ENCODE results near the gene CLIC3.

Gene CLIC3

DNA sequence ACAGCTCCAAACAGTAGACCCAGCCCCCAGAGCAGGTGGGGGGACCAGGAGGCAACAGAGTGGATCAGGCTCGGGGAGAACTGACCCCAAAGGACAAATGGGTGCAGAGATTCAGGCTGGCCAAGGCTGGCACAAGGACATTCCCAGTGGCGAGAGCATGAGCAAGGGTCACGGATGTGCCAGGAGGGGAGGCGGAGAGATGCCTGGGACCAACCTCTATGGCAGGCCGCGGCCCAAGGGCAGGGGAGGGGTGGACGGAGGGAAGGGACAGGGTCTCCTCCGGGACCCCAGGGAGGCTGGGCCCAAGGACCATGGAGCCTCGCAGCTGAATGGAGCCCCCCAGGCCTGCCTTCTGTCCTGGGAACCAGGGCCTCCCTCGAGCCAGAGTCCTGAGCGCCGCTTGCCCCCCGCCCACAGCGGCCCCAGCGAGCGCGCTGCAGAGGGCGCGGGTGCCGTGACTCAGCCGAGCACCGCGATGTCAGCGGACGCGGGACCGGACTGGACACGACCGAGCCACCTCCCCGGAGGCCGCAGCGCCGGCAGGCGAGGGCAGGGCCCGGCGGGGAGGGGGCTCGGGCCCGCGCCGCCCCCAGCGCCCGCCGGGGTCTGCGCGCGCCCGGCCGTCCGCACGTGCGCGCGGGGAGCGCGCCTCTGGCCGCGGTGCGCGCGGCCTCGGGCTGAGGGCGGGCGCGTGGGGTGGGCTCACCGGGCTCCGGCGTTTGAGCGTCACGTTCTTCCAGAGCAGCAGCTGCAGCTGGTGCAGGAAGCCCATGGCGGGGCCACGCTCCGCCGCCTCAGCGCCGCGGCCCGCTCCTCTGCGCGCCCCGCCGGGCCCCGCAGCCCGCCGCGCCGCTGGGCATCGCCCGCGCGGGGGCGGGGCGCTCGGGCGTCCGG lies 31.2 kb upstream of the CLIC3 start, which contains the start of gene ABCA2:
ABCA2 (minus strand) TSS at position 869 of the 894 bp plus-strand sequence; CDS start at position 772, 97 bp downstream.
- no peak for TF ChIP-seq ARNTL (CRISPR knock-in tag; IDR thresholded peaks at IDR 0.05; ENCODE audit: borderline replicate concordance, low read depth)
- TF ChIP-seq RARB (CRISPR knock-in tag; IDR thresholded peaks at IDR 0.05): no peak
- TF ChIP-seq, protein P1, sequence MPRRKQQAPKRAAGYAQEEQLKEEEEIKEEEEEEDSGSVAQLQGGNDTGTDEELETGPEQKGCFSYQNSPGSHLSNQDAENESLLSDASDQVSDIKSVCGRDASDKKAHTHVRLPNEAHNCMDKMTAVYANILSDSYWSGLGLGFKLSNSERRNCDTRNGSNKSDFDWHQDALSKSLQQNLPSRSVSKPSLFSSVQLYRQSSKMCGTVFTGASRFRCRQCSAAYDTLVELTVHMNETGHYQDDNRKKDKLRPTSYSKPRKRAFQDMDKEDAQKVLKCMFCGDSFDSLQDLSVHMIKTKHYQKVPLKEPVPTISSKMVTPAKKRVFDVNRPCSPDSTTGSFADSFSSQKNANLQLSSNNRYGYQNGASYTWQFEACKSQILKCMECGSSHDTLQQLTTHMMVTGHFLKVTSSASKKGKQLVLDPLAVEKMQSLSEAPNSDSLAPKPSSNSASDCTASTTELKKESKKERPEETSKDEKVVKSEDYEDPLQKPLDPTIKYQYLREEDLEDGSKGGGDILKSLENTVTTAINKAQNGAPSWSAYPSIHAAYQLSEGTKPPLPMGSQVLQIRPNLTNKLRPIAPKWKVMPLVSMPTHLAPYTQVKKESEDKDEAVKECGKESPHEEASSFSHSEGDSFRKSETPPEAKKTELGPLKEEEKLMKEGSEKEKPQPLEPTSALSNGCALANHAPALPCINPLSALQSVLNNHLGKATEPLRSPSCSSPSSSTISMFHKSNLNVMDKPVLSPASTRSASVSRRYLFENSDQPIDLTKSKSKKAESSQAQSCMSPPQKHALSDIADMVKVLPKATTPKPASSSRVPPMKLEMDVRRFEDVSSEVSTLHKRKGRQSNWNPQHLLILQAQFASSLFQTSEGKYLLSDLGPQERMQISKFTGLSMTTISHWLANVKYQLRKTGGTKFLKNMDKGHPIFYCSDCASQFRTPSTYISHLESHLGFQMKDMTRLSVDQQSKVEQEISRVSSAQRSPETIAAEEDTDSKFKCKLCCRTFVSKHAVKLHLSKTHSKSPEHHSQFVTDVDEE (CRISPR knock-in tag; IDR thresholded peaks at IDR 0.05): no peak
- TF ChIP-seq ZNF8 (CRISPR knock-in tag; IDR thresholded peaks at IDR 0.05): no peak
- TF ChIP-seq, protein P2, sequence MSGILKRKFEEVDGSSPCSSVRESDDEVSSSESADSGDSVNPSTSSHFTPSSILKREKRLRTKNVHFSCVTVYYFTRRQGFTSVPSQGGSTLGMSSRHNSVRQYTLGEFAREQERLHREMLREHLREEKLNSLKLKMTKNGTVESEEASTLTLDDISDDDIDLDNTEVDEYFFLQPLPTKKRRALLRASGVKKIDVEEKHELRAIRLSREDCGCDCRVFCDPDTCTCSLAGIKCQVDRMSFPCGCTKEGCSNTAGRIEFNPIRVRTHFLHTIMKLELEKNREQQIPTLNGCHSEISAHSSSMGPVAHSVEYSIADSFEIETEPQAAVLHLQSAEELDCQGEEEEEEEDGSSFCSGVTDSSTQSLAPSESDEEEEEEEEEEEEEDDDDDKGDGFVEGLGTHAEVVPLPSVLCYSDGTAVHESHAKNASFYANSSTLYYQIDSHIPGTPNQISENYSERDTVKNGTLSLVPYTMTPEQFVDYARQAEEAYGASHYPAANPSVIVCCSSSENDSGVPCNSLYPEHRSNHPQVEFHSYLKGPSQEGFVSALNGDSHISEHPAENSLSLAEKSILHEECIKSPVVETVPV (CRISPR knock-in tag; IDR thresholded peaks at IDR 0.05): no peak
- no peak for TF ChIP-seq PPARA (CRISPR knock-in tag; IDR thresholded peaks at IDR 0.05; ENCODE audit: borderline replicate concordance)
- TF ChIP-seq, protein P3, sequence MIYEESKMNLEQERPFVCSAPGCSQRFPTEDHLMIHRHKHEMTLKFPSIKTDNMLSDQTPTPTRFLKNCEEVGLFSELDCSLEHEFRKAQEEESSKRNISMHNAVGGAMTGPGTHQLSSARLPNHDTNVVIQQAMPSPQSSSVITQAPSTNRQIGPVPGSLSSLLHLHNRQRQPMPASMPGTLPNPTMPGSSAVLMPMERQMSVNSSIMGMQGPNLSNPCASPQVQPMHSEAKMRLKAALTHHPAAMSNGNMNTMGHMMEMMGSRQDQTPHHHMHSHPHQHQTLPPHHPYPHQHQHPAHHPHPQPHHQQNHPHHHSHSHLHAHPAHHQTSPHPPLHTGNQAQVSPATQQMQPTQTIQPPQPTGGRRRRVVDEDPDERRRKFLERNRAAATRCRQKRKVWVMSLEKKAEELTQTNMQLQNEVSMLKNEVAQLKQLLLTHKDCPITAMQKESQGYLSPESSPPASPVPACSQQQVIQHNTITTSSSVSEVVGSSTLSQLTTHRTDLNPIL (CRISPR knock-in tag; IDR thresholded peaks at IDR 0.05; ENCODE audit: low read depth): no peak
- no peak for TF ChIP-seq ZNF565 (CRISPR knock-in tag; conservative IDR thresholded peaks at IDR 0.05; ENCODE audit: low read depth)
- TF ChIP-seq, protein P4, sequence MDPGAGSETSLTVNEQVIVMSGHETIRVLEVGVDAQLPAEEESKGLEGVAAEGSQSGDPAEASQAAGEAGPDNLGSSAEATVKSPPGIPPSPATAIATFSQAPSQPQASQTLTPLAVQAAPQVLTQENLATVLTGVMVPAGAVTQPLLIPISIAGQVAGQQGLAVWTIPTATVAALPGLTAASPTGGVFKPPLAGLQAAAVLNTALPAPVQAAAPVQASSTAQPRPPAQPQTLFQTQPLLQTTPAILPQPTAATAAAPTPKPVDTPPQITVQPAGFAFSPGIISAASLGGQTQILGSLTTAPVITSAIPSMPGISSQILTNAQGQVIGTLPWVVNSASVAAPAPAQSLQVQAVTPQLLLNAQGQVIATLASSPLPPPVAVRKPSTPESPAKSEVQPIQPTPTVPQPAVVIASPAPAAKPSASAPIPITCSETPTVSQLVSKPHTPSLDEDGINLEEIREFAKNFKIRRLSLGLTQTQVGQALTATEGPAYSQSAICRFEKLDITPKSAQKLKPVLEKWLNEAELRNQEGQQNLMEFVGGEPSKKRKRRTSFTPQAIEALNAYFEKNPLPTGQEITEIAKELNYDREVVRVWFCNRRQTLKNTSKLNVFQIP (CRISPR knock-in tag; IDR thresholded peaks at IDR 0.05; ENCODE audit: borderline replicate concordance, low read depth): no peak
- no peak for TF ChIP-seq ZFP3 (CRISPR knock-in tag; IDR thresholded peaks at IDR 0.05)
- TF ChIP-seq ESRRG (CRISPR knock-in tag; IDR thresholded peaks at IDR 0.05): no peak
- TF ChIP-seq SNAI2 (CRISPR knock-in tag; IDR thresholded peaks at IDR 0.05): no peak
- TF ChIP-seq ZC3H10 (CRISPR knock-in tag; IDR thresholded peaks at IDR 0.05): no peak
- TF ChIP-seq OSR1 (CRISPR knock-in tag; IDR thresholded peaks at IDR 0.05): no peak
- no peak for TF ChIP-seq ZFP30 (CRISPR knock-in tag; IDR thresholded peaks at IDR 0.05)
- TF ChIP-seq CSDC2 (CRISPR knock-in tag; IDR thresholded peaks at IDR 0.05): no peak
- TF ChIP-seq ZNF70 (CRISPR knock-in tag; IDR thresholded peaks at IDR 0.05): no peak
- TF ChIP-seq GLIS3 (CRISPR knock-in tag; IDR thresholded peaks at IDR 0.05): no peak
- no peak for TF ChIP-seq ISL1 (CRISPR knock-in tag; IDR thresholded peaks at IDR 0.05)
- peak; percentile 5; the same call in 1 of the 3 replicates for ATAC-seq

DNA sequence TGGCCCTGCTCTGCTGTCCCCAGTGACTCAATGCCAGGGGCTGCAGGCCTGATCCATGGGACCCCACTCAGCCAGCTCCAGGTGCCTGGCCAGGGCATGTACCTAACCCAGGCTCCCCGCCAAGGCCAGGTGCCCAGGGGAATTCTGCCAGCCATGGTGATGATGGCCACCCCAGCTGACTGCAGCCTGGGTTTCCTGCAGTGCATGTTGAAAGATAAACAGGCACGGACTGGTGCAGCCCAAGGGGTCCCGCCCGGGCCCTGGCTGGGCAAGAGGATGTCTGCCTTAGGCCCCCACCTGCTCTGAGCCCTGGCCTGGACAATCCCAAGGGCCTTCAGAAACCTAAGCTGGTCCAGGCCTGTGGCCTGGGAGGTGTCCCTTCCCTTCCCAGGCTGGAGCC lies 30.5 kb upstream of the CLIC3 start:
- ATAC-seq: no peak
- TF ChIP-seq ISL1 (CRISPR knock-in tag; IDR thresholded peaks at IDR 0.05) (no peak), TCF4 (CRISPR knock-in tag; IDR thresholded peaks at IDR 0.05; ENCODE audit: borderline replicate concordance) (no peak), ZFP30 (CRISPR knock-in tag; IDR thresholded peaks at IDR 0.05) (no peak), TOX (CRISPR knock-in tag; IDR thresholded peaks at IDR 0.05; ENCODE audit: borderline replicate concordance) (no peak), BACH2 (CRISPR knock-in tag; IDR thresholded peaks at IDR 0.05; ENCODE audit: borderline replicate concordance) (no peak), ZC3H10 (CRISPR knock-in tag; IDR thresholded peaks at IDR 0.05) (no peak), OSR1 (CRISPR knock-in tag; IDR thresholded peaks at IDR 0.05) (no peak), ESRRG (CRISPR knock-in tag; IDR thresholded peaks at IDR 0.05) (no peak), ZNF70 (CRISPR knock-in tag; IDR thresholded peaks at IDR 0.05) (no peak), ARNTL (CRISPR knock-in tag; IDR thresholded peaks at IDR 0.05; ENCODE audit: borderline replicate concordance, low read depth) (no peak), SNAI2 (CRISPR knock-in tag; IDR thresholded peaks at IDR 0.05) (no peak), GLIS3 (CRISPR knock-in tag; IDR thresholded peaks at IDR 0.05) (no peak)
- TF ChIP-seq, protein P5, sequence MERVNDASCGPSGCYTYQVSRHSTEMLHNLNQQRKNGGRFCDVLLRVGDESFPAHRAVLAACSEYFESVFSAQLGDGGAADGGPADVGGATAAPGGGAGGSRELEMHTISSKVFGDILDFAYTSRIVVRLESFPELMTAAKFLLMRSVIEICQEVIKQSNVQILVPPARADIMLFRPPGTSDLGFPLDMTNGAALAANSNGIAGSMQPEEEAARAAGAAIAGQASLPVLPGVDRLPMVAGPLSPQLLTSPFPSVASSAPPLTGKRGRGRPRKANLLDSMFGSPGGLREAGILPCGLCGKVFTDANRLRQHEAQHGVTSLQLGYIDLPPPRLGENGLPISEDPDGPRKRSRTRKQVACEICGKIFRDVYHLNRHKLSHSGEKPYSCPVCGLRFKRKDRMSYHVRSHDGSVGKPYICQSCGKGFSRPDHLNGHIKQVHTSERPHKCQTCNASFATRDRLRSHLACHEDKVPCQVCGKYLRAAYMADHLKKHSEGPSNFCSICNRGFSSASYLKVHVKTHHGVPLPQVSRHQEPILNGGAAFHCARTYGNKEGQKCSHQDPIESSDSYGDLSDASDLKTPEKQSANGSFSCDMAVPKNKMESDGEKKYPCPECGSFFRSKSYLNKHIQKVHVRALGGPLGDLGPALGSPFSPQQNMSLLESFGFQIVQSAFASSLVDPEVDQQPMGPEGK (CRISPR knock-in tag; IDR thresholded peaks at IDR 0.05; ENCODE audit: borderline replicate concordance): no peak
- TF ChIP-seq, protein P1 (CRISPR knock-in tag; IDR thresholded peaks at IDR 0.05): no peak
